ENCODE data around the gene RBM18.

RBM18 gene

GRCh38 chr9:122228568-122229484 is 35.8 kb downstream of the RBM18 start, which contains the start of gene LHX6:
Gene LHX6, minus strand, starts transcription at chr9:122228957. Its CDS starts 217 bp downstream, at chr9:122228740.
- DNase-seq (ENCODE audit: low read depth), result peak; percentile 18
- TF ChIP-seq CTCF (IDR thresholded peaks at IDR 0.05; ENCODE audit: low read length, missing control alignments), result no peak

GRCh38 chr9:122228191-122228567 is 36.5 kb downstream of the RBM18 start:
- H3K4me3 ChIP-seq (replicated peaks; ENCODE audit: low read depth, low read length), result no peak overlapping the region
- DNase-seq (ENCODE audit: low read depth), result no peak
- no peak for TF ChIP-seq CTCF (IDR thresholded peaks at IDR 0.05; ENCODE audit: low read length, missing control alignments)

More at GRCh38 chr9:122228568-122229484, 35.8 kb downstream of the RBM18 start, which contains the start of gene LHX6:
- H3K4me3 ChIP-seq (replicated peaks; ENCODE audit: low read depth, low read length), result no peak within 1 kb of the TSS

GRCh38 chr9:122227575-122227900 is 37.1 kb downstream of the RBM18 start:
- no peak for TF ChIP-seq CTCF (IDR thresholded peaks at IDR 0.05; ENCODE audit: low read length, missing control alignments)
- DNase-seq (ENCODE audit: low read depth), result no peak
- no peak overlapping the region for H3K4me3 ChIP-seq (replicated peaks; ENCODE audit: low read depth, low read length)

GRCh38 chr9:122226758-122227574 is 37.7 kb downstream of the RBM18 start:
- H3K4me3 ChIP-seq (replicated peaks; ENCODE audit: low read depth, low read length), result no peak overlapping the region
- no peak for TF ChIP-seq CTCF (IDR thresholded peaks at IDR 0.05; ENCODE audit: low read length, missing control alignments)
- DNase-seq (ENCODE audit: low read depth), result no peak

GRCh38 chr9:122226142-122226757 is 38.4 kb downstream of the RBM18 start:
- no peak overlapping the region for H3K4me3 ChIP-seq (replicated peaks; ENCODE audit: low read depth, low read length)
- DNase-seq (ENCODE audit: low read depth), result no peak
- TF ChIP-seq CTCF (IDR thresholded peaks at IDR 0.05; ENCODE audit: low read length, missing control alignments), result no peak

GRCh38 chr9:122225312-122226141 is 39.1 kb downstream of the RBM18 start:
- no peak overlapping the region for H3K4me3 ChIP-seq (replicated peaks; ENCODE audit: low read depth, low read length)
- DNase-seq (ENCODE audit: low read depth), result no peak
- TF ChIP-seq CTCF (IDR thresholded peaks at IDR 0.05; ENCODE audit: low read length, missing control alignments), result no peak
